Stimulated activated CD4-positive, alpha-beta T cell treated with anti-CD3 and anti-CD28 coated beads, Interleukin-15, amount 100 ng/mL, for 24 hours (primary cell): ENCODE results near the gene EMC9.

Source experiments
- DNase-seq: peaks from one replicate; pipeline ENCODE4 v3.0.0-alpha.2; 2020

Gene EMC9, protein sequence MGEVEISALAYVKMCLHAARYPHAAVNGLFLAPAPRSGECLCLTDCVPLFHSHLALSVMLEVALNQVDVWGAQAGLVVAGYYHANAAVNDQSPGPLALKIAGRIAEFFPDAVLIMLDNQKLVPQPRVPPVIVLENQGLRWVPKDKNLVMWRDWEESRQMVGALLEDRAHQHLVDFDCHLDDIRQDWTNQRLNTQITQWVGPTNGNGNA

DNA sequence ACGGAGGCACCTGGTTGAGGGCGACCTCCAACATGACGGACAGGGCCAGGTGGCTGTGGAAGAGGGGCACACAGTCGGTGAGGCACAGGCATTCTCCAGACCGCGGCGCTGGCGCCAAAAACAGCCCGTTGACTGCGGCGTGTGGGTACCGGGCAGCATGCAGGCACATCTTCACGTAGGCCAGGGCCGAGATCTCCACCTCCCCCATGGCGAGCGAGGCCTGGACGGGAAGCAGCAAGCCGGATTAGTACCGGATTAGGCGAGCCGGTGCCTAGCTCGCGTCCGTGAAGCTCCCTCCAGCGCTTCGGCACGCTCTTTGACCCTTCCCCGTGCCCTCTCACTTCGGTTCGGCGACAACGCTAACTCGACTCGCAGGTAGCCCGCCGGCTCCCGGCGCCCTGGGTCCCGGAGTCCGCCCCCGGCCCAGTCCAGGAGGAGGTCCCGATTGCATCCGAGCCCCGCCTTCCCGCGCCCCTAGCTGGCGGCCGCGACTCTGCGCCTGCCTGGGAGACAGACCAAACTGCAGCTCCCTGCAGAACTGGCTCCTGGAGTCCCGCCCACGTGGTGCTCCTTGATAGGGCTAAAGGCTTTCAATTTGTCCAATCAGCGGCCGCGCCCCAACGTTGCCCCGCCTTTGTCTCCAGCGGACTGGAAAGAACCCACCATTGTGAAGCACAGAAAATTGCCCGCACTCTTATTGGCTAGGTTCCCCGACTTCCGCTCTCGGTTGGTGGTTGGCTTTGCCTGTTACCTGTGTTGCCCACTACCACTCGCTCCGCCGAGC, at the start of gene EMC9:
Gene EMC9, minus strand, starts transcription at position 495 of the 784 bp plus-strand sequence. Its CDS starts 287 bp downstream, at position 208.
- peak; percentile 100 for DNase-seq

DNA sequence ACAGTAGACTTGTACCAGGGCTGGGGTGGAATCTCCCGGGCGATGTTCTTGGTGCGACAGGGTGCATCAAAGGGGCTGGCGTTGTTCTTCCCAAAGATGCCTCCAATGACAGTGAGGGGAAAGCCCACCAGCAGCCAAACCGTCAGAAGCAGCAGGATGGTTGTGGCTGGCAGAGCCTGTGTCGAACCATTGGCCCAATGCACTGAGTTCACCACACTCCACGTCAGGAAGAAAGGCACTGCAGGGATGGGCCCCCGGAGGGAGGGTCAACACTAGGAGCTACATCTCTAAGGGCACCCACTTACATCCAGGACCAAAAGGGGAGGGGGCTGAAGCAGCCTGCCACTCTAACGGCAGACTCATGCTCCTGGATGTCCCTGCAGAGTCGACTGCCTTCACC, 49.0 kb upstream of the EMC9 start:
- no peak for DNase-seq

DNA sequence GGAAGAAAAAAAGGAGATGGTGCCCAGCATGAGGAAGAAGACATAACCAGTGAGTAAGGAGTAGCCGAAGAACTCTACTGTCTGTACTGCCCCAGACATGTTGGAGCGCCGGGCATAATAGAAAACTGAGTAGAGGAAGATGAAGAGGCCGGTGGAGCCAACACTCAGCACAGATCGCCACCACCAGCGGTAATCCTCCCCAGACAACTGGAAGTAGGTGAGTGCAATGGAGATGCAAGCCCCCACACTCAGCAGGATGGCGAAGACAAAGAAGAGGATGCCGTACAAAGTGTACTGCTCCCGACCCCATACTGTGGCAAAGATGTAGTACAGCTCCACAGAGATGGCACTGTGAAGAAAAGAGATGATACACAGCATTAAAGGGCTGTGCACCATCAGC, 48.1 kb upstream of the EMC9 start:
- DNase-seq: no peak

DNA sequence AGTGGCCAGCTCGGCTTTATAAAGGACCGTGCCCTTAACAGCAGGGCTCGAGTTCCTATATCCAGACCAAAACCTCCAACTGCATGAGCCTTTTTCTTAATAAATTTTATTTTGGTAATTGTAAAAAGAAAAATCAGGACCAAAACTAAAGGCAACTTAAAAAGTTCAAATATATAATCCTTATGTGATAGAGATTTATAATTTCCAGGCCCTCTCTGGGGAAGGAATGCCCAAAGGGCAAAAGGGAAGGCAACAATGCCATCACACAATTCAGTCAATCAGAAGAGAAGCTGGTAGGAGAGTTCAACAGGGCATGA, 47.6 kb upstream of the EMC9 start:
- no peak for DNase-seq

DNA sequence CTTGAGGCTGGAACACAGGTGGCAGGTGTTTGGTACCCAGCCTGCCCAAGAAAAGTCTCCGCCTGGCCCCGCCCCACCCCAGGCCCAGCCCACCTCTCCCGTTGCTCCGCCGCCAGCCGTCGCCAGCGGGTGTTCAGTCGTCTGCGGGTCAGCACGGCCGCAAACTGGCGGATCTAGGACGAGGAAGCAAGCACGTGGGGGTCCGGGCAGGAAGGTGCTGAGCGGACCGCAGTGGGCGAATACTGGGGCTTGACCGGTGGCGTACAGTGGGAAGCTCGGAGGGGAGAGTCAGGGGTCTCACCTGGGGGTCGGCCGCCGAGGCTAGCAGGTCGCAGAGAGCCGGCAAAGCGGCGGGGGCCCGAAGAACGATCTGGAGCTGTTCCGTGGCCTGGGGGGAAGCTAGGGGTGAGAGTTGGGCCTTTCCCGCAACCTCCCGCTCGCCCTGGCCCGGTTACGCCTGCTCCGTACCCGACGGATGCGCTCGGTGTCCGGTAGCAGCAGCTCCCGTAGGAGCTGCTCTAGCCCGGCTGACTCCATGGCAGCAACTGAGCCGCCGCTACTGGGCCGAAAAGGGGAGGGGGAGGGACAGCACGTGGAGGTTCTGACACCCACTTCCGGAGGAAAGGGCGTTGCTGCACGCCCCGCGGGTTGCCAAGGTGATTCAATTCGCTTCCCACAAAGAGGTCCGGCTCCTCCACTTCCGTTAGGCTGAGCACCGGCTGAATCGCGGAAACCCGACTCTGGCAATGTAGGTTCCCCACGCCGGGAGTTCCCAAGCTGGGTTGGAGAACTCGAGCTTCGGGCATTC, 47.1 kb upstream of the EMC9 start, which contains the start of gene IPO4:
Gene IPO4, minus strand, starts transcription at position 566 of the 808 bp plus-strand sequence. Its CDS starts 29 bp downstream, at position 537.
- peak; percentile 97 for DNase-seq

DNA sequence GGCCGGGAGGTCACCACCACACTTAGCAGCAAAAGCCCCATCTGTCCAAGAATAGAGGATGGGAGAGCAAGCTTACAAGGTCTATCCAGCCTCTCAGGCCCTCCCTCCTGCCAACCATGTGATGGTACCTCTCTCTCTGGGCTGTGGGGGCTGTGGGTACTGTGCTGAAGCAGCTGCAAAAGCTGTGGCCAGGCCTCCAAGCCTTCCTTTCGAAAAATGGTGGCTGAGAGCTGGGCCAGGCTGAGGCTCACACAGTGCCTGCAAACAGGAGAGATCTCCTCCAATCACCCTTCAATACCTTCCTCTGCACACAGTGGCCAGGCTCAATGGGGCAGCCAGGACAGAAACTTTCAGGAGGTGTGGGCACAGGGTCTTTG, 46.1 kb upstream of the EMC9 start:
- no peak for DNase-seq

DNA sequence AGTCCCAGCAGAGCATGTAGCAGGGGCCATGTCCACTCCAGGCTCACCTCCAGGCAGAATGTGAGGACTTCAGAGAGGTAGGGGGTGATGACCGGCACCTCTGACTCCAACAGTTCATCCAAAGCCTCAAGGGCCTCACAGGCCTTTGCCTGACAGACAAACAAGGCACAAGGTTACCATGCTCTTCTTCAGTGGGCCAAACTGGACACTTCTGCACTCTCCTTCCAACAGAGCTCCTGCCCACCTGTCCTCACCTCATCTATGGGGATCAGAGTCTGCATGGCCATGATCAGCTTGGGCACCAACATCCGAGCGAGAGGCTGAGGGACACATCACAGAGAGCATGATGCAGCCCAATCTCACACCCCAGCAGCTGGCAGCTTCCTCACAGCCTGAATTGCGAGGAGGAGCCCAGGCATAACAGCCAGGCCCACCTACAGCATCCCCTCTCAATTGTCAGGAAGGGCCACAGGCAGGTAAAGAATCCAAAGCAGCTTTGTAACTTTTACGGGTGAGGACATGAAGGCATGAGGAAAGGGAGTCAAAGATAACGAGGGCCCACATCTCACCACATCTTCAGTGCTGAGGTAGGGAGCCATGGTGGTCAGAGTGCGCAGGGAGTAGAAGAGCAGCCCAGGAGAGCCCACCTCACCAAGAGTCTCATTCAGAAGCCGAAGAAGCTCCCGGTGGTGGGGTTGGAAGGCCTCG, 45.6 kb upstream of the EMC9 start:
- no peak for DNase-seq

DNA sequence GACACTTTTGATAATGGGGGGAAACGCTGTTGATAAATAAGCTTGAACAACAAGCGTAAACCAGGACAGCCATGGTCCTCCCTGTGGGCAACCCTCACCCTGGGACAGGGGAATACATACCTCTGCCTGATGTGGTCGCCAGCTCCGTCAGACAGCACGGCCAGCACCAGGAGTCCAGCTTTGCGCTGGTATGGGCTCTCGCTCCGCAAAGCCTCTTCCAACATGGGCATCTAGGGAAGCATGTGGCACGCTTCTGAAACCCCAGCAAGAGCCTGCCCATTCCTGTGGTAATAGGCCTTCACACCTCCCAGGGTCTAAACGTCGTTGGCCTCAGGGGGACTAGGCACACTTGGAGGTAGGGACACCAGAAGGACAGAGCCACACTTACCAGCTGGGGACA, 44.4 kb upstream of the EMC9 start:
- no peak for DNase-seq

DNA sequence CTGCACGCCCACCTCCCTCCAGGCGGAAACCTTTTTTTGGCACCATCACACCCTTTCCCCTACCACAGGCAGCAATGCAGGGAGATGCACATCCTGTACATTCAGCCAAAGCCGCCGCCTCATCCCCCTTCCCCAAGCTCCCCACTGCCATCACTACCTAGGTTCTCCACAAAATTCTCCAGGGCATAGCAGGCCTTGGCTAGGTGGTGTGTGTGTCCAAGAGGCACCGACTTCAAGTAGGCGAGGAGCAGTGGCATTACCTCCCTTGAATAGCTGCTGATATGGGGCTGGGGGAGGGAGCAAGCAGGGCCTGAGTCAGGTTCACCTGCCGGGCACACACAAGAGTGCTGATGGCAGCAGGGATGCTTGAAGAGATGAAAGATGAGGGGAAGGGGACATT, 43.6 kb upstream of the EMC9 start:
- DNase-seq: no peak

DNA sequence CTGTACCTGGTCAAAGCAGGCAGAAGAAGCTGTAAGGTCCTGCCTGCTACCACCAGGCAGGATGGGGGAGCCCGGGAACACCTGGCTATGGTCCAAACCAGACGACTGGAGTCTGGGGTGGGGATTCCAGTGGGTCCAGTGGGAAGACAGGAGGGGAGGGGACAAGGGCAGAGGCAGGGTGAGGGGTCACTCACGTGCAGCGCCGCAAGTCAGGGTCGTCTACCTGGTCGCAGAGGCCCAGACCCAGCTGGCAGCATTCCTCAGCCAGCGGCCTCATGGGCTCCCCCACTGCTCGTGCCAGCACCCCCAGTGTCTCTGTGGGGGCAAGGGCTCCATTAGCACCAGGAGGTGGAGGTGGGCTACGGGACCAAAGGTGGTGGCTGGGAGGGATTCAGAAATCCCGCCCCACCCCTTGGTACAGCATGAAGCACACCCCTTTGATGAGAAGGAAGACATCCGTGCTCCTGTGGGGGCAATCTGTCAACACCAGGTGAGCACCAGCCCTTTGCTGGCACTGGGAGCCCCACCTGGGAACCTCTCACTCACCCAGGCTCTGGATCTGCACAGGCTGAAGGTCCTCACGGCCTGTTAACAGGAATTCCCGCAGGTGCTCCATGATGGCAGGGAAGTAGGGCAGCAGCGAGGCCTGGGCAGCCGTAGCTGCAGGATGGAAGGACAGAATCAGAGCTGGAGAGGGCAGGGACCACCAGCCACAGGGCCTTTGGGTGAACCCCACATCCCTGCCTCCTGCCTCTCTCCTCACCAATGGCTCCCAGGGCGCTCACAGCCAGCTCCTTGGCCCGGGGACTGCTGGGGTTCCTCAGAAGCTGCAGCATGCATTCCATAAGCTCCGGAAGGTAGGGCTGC, 42.9 kb upstream of the EMC9 start:
- no peak for DNase-seq

DNA sequence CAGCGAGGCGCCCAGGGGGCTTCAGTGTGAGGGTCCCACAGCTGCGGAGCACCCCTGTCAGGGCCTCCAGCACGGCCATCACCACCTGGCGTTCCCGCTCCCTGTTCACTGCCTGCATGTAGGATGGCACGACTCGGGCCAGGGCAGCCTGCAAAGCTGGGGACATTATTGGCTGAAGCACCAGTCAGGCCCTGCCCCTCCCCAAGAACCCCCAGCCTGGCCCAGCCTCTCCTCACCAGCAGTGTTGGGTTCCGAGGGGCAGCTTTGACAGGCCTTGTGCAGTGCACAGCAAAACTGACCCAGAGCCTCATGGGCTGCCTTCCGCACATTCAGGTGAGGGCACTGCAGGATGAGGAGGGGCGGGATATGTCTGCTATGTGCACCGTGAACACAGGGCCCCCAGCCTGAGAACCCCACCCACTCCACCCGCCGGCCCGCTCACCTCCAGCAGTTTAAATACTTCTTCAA, 41.7 kb upstream of the EMC9 start:
- no peak for DNase-seq

DNA sequence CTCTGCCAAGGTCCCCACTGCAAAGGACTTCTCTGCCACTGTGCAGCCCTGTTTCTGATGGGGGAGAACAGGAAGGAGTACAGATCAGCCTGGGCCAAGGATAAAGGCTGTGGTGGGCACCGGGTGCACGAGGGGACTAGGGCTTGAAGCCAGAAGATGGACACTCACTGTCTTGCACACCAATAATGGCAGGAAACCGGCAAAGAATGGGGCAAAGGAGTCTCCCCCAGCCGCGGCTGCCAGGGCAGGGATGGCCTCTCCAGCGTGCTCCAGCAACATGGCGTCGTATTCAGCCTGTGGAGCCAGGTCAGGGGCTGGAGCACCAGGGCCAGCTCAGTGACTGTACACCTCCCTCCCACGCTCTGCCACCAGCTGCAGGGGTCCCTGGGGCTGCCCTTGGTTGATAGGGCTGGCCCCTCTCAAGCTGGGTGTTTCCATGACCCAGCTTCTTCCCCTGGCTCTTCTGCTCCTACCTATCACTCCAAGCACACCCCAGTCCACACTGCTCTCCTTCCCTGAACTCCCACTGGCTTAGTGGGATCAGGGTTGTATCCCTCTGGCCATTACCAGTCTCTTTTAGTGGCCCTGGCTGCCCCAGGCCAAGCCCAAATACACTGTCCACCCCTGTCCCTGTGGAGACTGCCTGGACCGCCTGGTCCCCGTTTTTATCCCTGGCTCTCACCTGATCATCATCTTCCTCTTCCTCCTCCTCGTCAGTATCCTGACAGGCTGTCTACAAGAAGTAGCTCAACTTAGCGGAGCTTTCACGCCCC, 40.9 kb upstream of the EMC9 start:
- no peak for DNase-seq

DNA sequence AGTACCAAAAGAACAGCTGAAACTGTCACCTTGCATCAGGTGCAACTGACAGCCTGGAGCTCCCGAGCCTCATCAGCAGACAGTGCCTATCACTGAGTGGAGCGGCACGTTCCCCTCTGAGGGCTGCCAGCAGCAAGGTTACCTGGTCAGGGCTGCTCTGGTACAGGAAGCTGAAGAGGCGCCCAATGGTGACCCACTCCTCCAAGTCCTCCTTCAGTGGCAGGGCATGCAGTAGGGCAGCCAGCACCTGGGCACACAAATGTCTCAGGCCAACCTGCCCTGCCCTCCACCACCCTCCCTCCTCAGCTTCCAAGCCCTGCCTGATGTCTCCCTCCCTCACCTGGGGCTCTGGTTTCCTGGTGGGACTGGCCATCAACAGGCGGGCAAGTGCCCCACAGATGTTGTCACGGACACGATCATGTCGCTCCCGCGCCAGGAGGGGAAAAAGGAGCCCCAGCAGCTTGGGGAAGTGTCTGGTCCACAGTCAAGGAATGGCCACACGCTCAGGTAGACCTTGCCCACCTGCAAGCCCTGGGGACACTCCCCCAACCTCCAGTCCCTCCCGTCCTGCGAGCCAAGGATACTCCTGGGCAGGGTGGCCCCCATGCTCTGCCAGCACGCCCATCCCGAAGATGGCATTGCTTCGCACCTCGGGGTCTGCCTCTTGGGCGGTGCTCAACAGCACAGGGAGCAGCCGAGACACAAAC, 40.1 kb upstream of the EMC9 start:
- no peak for DNase-seq

DNA sequence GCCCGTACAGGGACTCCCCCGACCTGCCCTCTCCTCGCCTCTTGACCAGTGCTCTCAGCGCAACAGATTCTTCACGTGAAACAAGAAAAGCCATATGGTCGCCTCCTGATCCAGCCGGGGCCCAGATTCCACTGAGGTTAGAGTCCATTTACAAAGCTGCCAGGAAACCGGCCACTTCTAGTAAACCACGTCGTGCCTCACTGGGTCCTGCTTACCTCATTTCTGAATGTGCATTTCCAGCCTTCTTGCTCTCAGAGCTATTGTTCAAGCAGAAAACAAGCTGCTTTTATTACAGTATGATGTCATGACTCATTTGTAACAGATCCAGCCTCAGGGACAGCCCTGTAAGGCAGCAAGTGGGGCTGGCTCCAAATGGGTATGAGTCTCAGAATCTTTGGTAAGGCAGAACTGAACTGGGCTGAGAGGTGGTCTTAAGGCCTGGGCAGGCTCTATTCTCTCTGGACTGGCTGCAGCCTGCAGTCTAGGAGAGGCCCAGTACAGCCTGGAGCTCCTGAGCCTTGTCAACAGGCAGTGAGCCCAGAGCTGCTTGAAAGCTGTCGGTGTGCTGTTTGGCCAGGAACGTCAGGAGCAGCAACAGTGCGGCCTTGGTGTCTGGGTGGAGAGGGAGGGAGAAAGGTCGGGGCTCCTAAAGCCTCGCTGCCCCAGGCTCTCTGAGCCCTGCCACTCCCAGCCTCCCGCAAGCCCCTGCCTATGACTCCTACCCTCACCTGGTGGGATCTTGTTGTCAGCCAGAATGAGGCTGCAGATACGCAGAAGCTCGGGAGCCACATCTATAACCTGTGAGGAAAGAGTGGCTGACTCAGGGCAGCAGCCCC, 38.8 kb upstream of the EMC9 start:
- no peak for DNase-seq

DNA sequence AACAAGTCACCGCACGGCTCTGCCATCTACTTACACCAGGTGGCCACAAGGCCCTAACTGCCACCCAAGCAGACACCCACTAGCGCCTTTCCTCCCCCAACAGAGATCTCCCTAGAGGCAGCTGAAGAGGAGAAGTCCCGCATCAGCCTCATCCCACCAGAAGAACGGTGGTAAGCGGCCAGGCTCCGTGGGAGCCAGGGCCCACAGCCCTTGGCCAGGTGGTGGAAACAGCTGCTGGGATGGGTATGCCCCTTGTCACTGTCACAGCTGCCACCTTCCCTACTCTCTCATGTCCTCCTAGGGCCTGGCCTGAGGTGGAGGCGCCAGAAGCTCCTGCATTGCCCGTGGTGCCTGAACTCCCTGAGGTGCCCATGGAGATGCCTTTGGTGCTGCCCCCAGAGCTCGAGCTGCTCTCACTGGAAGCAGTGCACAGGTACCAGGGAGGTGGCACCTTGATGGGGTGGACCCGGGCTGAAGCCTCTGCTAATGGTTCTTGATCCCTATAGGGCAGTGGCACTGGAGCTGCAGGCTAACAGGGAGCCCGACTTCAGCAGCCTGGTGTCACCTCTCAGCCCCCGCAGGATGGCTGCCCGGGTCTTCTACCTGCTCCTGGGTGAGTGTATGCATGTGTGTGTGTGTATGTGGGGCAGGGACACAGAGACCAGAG, 38.0 kb upstream of the EMC9 start:
- no peak for DNase-seq

DNA sequence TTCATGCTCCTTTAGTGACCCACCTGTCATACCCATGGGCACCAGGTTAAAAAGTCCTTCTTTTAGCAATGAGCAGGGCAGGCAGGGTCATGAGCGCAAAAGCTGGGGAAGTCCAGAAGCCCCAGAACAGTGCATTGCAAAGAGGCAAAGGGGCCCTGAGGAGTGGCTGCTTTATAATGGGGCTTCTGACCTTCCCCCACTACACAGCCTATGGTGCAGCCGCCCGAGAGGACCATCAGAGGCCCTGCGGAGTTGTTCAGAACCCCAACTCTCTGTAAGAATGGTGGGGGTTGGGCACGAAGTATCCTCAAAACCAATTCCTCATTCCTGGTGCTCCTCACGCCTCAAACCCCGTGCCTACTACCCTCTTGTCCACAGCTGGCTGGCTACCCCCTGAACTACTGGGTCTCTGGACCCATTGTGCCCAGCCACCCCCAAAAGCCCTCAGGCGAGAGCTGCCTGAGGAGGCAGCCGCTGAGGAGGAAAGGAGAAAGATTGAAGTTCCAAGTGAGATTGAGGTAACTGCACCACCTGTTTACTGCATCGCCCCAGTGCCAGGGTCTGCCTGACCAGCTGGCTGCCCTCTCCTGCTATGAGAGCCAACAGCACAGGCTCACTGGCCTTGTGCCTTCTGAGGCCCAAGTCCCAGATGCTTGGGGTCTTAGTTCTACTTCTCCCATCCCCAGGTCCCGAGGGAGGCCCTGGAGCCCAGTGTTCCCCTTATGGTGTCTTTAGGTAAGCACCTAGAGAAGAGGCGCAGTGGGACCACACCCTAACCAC, 37.2 kb upstream of the EMC9 start:
- no peak for DNase-seq

DNA sequence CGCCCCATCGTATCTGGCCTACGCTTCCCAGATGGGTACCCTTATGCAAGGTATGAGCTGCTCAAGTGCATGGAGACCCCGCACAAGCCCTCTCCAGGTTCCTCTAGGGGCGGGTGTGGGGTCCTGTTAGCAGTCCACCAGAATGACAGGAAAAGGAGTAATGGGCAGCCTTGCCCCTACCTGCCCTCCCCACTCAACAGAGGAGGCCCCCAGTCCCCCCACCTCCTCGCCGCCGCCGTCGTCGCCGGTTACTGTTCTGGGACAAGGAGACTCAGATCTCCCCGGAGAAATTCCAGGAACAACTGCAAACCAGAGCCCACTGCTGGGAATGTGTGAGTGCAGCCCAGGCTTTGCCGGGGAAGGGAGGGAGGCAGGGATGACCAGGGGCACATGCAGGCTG, 36.5 kb upstream of the EMC9 start:
- DNase-seq: no peak
